GM18502 (cell line): ENCODE results near the gene BTBD16.

ENCODE experiments used
- ATAC-seq: cut with Tn5 transposase; IDR thresholded peaks from one replicate; pipeline ENCODE4 v1.9.1; 2021; ENCODE audit warnings: mild to moderate bottlenecking; ENCODE audit not compliant: unreplicated experiment, poor library complexity

BTBD16 gene

GRCh38 chr10:122361046-122361445, 90.0 kb downstream of the BTBD16 start:
- no peak for ATAC-seq

GRCh38 chr10:122362031-122362592, 91.0 kb downstream of the BTBD16 start:
- no peak for ATAC-seq

DNA sequence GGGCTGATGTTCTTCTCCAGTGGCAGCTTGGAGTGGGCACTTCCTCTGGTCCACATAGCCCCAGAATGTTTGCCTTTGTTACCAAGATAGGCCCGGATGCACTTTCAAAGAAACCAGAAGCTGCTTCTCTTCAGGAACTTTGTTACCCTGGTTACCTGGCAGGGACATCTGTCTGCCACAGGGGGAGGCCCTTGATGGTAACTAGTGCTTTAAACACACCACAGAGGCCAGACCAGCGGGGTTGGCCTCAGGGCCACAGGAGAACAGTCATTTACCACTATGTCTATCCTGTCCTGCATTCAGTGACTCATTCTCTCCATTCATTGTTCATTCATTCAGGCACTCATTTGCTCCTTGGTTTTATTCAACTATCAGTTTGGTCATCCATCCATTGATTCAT, 91.5 kb downstream of the BTBD16 start:
- ATAC-seq = no peak

- ATAC-seq = no peak
Observed at GRCh38 chr10:122363311-122363710, 92.2 kb downstream of the BTBD16 start.

- no peak for ATAC-seq
Observed at GRCh38 chr10:122363722-122364463, 92.8 kb downstream of the BTBD16 start.

- ATAC-seq = no peak
Observed at GRCh38 chr10:122368502-122369254, 97.6 kb downstream of the BTBD16 start.

DNA sequence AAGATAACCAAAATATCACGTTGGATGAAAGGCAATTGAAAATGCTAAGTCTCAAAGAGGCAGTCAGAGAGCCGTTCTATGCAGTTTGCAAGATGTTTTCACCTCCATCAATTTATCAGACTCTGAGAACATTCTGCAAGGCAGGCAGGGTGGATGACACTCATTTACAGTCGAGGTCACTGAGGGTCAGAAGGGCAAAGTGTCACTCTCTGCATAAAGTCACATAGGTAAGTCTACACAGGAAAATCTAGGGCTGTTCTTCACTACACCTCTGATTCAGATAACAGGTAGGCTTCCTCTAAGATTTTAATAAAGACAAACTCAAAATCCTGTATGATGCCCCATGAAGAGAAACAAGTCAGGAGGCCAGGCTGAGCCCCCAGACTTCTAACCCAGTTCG, 102.0 kb downstream of the BTBD16 start:
- ATAC-seq = no peak

- ATAC-seq = no peak
Observed at GRCh38 chr10:122373721-122374120, 102.6 kb downstream of the BTBD16 start.

- peak; percentile 96 for ATAC-seq
Observed at GRCh38 chr10:122374237-122374858, 103.3 kb downstream of the BTBD16 start, which contains the start of gene PLEKHA1. PLEKHA1 (plus strand) TSS chr10:122374708; CDS start chr10:122393201, 18,493 bp downstream.

- peak; percentile 54 for ATAC-seq
Observed at GRCh38 chr10:122374859-122375678, 104.0 kb downstream of the BTBD16 start.

GRCh38 chr10:122375679-122376160, 104.6 kb downstream of the BTBD16 start:
- no peak for ATAC-seq

DNA sequence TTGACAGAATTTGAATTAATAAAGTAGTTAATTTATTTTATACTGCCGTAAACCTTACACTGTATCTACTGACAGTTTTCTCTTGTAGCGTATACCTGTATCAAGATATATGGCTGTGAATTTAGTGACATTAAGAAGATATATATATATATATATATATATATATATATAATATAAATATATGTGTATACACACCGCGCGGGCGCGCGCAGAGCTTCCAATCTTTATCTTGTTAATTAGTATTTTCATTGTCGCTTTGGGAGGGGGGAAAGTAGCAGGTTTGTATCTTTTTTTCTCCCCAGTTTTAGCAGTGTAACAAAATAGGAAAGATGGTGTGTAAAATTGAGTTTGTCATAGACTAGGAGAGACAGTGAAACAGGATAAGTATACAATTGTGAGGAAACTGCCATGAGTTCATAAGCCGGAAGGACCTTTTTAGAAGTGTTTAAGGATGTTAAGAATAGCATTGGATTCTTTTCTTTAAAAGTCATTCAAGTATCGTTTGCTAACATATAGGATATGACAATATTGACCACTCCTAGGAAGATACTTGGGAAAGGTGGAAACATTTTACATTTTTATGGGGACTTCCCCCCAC, 105.4 kb downstream of the BTBD16 start:
- ATAC-seq = no peak

GRCh38 chr10:122379041-122379440, 107.9 kb downstream of the BTBD16 start:
- no peak for ATAC-seq

DNA sequence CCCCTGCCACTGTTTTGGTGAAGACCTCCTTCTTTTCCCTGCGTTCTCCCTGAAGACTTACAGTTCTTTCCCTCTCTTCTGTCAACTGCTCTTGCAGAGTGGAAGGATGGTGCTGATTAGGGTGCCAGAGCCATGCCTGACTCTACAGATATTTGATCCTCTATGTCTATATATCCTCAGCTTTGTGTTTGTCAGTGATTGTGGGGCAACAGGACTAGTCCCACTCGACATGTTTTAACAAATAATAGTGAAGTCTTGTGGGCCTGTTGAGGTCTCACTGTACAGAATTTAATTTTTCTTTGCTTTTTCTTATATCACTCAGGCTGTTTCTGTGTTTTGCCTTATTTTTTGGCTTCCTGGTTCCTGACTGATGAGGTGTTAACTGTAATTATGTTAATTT, 108.4 kb downstream of the BTBD16 start:
- ATAC-seq = no peak

DNA sequence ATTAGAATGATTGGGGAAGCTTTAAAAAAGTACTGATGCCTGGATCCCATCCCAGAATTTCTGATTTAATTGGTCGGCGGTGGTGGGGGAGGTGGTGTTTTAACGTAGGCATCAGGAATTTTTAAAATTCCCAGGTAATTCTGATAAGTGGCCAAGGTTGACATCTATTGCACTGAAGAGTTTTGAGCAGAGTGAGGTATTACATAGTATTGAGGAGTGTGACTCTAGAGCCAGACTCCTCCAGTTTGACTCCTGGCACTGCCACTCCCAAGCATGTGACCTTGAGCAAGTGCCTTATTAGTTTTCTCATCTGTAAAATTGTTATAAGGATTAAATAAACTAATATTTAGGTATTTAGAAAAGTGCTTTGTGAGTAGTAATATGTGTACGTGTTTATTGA, 109.6 kb downstream of the BTBD16 start:
- ATAC-seq = no peak

GRCh38 chr10:122381680-122382079, 110.6 kb downstream of the BTBD16 start:
- ATAC-seq = no peak

DNA sequence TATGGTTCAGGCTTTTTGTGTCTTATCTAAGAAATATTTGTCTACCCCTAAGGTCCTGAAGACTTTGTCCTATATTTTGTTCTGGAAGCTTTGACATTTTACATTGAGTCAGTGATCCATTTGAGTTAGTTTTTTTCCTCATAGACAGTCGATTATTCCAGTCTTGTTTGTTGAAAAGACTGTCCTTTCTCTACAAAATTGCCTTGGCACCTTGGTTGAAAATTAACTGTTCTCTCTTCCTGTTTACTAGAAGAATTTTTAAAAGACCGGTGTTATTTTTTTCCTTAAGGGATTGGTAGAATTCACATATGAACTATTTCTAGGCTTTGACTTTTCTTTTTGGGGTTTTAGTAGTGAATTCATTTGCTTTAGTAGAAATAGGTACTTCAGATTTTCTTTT, 115.4 kb downstream of the BTBD16 start:
- ATAC-seq = no peak

GRCh38 chr10:122387572-122387971, 116.5 kb downstream of the BTBD16 start:
- no peak for ATAC-seq
